Common myeloid progenitor, CD34-positive (primary cell): ENCODE measurements around the gene GFOD1.
"Not testable (repeated sequence)": the region's sequence is repeated elsewhere in the genome, so short reads cannot be mapped to it uniquely, and the experiment has no call there.

ENCODE experiments used
- CTCF ChIA-PET: fragments of 350-600 bp; sonication (Branson Sonifier 250); formaldehyde crosslinking; loops from one replicate; lab custom pipeline; 2021; ENCODE audit warnings: antibody characterized with exemption; lab: Charles Lee
- POLR2A ChIA-PET: fragments of 350-600 bp; sonication (Branson Sonifier 250); formaldehyde crosslinking; loops from one replicate; lab custom pipeline; 2021; ENCODE audit warnings: antibody characterized with exemption; lab: Charles Lee
- DNase-seq, 3 donors: peaks; one replicate each; pipeline versions ENCODE4 v3.0.0 to v3.0.0-alpha.2; 2013
- H3K27ac ChIP-seq, 2 experiments: 1 replicate in 1 of 2; 2 replicates in 1 of 2; pipeline ENCODE4 v1.7.0; 2013; ENCODE audit warnings: inconsistent platforms in 2 of 2, low read length in 2 of 2, mild to moderate bottlenecking in 2 of 2, low read depth in 1 of 2, moderate library complexity in 1 of 2; ENCODE audit not compliant: severe bottlenecking in 2 of 2, insufficient read depth in 1 of 2, poor library complexity in 1 of 2
- H3K27me3 ChIP-seq, 5 experiments: replicated peaks in 2 of 5; 1 replicate in 3 of 5; 2 replicates in 2 of 5; pipeline versions ENCODE4 v1.6.1 to v1.7.0; 2013; ENCODE audit warnings: low read length in 4 of 5, mild to moderate bottlenecking in 2 of 5, moderate library complexity in 2 of 5, inconsistent platforms in 1 of 5; ENCODE audit not compliant: insufficient read depth in 5 of 5, control insufficient read depth in 4 of 5
- H3K36me3 ChIP-seq, 4 experiments: 1 replicate in 2 of 4; 2 replicates in 2 of 4; pipeline versions ENCODE4 v1.6.1 to v1.7.0; 2013; ENCODE audit warnings: low read length in 3 of 4, control low read depth in 1 of 4, mild to moderate bottlenecking in 1 of 4; ENCODE audit not compliant: control insufficient read depth in 4 of 4, insufficient read depth in 4 of 4
- H3K4me1 ChIP-seq, 4 experiments: 1 replicate in 3 of 4; 2 replicates in 1 of 4; pipeline versions ENCODE4 v1.6.1 to v1.7.1; 2013; ENCODE audit warnings: low read length in 3 of 4, mild to moderate bottlenecking in 3 of 4, control low read depth in 1 of 4, inconsistent platforms in 1 of 4, moderate library complexity in 1 of 4; ENCODE audit not compliant: control insufficient read depth in 4 of 4, insufficient read depth in 4 of 4; ENCODE audit errors: control extremely low read depth in 1 of 4
- H3K4me3 ChIP-seq, 7 experiments: 1 replicate in 4 of 7; 2 replicates in 3 of 7; pipeline versions ENCODE4 v1.5.1 to v1.7.0; 2013; ENCODE audit warnings: mild to moderate bottlenecking in 7 of 7, low read length in 6 of 7, moderate library complexity in 6 of 7, inconsistent platforms in 2 of 7, low read depth in 2 of 7, control low read depth in 1 of 7; ENCODE audit not compliant: insufficient read depth in 4 of 7, control insufficient read depth in 1 of 7; ENCODE audit errors: extremely low read depth in 1 of 7
- H3K9me3 ChIP-seq, 5 experiments: 1 replicate in 4 of 5; 2 replicates in 1 of 5; pipeline versions ENCODE4 v1.6.1 to v1.7.1; 2013; ENCODE audit warnings: low read length in 4 of 5, mild to moderate bottlenecking in 2 of 5, inconsistent platforms in 1 of 5, low read depth in 1 of 5, moderate library complexity in 1 of 5; ENCODE audit not compliant: control insufficient read depth in 4 of 5, insufficient read depth in 2 of 5; ENCODE audit errors: control extremely low read depth in 1 of 5
- WGBS: methylation state at CpG from one replicate; pipeline ENCODE4 v1.1.5; 2013; ENCODE audit not compliant: insufficient coverage; 5-methylcytosine and 5-hydroxymethylcytosine counted together

The GFOD1 gene

DNA sequence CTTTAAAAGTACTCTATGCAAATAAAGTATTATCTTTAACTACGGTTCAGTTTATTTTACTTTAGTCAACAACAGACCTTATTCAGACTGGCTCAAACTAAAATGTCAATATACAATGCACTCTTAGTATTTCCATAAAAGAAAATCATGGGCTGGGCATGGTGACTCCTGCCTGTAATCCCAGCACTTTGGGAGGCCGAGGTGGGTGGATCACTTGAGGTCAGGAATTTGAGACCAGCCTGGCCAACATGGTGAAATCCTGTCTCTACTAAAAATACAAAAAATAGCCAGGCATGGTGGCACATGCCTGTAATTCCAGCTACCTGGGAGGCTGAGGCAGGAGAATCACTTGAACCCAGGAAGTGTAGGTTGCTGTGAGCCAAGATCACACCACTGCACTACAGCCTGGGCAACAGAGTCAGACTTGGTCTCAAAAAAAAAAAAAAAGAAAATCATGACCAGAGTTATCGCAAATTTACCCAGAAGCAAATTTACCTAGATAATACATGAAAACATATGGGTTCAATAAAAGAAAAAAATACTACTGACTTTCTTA lies 161.3 kb downstream of the GFOD1 start:
- peaks cover 12 to 43% (median 27%) of the 10 kb centered on the region in 4 experiments for H3K36me3 ChIP-seq
- DNase-seq, H3K27ac ChIP-seq, H3K4me3 ChIP-seq, H3K9me3 ChIP-seq, POLR2A ChIA-PET, CTCF ChIA-PET, H3K27me3 ChIP-seq: not testable (repeated sequence)
- H3K4me1 ChIP-seq, result peaks cover 5 to 22% (median 15%) of the 10 kb centered on the region in 4 experiments
- 100% methylated on average over 1 of the region's 3 CpGs for WGBS

DNA sequence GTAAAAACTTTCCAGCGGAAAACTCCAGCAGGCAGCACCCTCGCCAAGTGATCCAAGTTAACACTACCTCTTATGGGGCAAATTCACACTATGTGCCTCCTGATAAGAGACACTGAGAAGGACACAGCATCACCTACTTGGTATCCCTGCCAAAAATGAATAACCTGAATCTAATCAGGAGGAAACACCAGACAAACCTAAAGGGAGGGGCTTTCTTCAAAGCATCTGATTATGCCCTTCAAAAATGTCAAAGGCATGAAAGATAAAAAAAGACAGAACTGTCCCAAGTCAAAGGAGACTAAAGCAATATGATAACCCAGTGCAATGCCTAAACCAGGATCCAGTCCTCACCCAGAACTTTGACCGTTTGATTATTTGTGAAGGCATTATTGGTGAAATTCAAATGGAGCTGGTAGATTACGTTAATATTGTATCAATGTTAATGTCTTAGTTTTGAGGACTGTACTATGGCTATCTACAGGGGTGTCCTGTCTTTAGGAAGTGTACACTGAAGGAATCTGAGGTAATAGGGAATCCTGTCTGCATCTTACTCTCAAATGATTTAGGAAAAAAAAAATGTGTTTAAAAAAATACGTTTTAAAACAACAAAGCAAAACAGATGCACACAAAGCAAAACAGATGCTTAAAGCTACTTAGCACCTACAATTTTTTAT lies 167.4 kb downstream of the GFOD1 start:
- CTCF ChIA-PET, result interaction anchor here (0.7 kb wide), 1 partner anchor 43 kb away, joined by 3 read pairs; no protein-coding TSS in a partner anchor
- Histone ChIP-seq H3K9me3 (peaks cover 0 to 2% (median 0%) of the 10 kb centered on the region in 5 experiments), H3K36me3 (peaks cover 37 to 92% (median 56%) of the 10 kb centered on the region in 4 experiments), H3K27me3 (no peaks in the 10 kb centered on the region), H3K4me1 (no peaks in the 10 kb centered on the region), H3K4me3 (no peak overlapping the region), H3K27ac (no peak overlapping the region)
- DNase-seq, result peak in 2 of 3 donors; percentile 51 to 74
- POLR2A ChIA-PET, result interaction anchor here (0.7 to 1.0 kb wide), 2 partner anchors 8 to 362 kb away, joined by 3 read pairs; partner anchors contain the start of gene TBC1D7
- 71% methylated on average over 3 of the region's 5 CpGs for whole genome bisulfite sequencing

DNA sequence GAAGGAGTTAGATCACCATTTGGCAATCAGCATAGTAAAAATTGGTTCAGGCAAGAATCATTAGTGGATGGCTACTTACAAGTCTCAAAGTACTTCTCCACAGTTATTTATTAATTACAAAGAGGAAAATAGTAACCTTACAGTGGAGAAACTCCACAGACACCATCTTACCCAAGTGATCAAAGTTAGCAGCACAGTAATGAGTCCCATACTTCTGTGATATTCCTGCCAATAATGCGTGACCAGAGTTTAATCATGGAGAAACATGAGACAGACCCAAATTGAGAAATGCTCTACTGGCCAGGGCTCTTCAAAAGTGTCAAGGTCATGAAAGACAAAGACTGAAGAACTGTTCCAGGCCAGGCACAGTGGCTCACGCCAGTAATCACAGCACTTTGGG lies 168.6 kb downstream of the GFOD1 start:
- H3K4me1 ChIP-seq, result no peaks in the 10 kb centered on the region
- CTCF ChIA-PET, result interaction anchor here (1.2 kb wide), 1 partner anchor 9 kb away, joined by 3 read pairs; no protein-coding TSS in a partner anchor
- no peak overlapping the region for H3K27ac ChIP-seq
- POLR2A ChIA-PET, result interaction anchor here (0.7 to 1.0 kb wide), 2 partner anchors 9 to 10 kb away, joined by 3 read pairs; partner anchors contain the start of gene TBC1D7
- no peak for DNase-seq
- H3K4me3 ChIP-seq, result no peak overlapping the region
- WGBS, result 100% methylated on average over 2 of the region's 2 CpGs
- peaks cover 35 to 93% (median 53%) of the 10 kb centered on the region in 4 experiments for H3K36me3 ChIP-seq
- H3K27me3 ChIP-seq, result no peaks in the 10 kb centered on the region
- H3K9me3 ChIP-seq, result peaks cover 0 to 2% (median 0%) of the 10 kb centered on the region in 5 experiments

DNA sequence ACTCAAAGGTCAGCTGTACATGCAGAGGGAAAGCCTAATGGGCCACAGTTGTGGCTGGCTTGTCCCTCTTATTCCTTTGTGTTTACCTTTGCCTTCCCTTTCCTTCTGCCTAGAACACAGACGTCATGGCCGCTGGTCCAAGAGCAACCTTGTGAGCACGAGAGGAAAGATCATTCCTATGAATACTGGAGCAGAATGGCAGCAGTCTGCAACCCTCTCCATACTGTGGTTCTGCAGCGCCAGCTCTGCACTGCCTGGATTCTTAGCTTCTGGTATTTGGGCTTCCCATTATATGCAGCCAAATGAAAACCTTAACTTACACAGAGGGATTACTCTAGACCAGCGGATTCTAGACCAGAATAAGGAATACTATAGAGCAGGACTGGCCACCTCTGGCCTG lies 171.5 kb downstream of the GFOD1 start:
- WGBS, result 100% methylated on average over 5 of the region's 5 CpGs
- Histone ChIP-seq H3K27ac (no peak overlapping the region), H3K4me3 (no peak overlapping the region), H3K36me3 (peaks cover 26 to 78% (median 42%) of the 10 kb centered on the region in 4 experiments), H3K4me1 (no peaks in the 10 kb centered on the region), H3K9me3 (peaks cover 0 to 2% (median 0%) of the 10 kb centered on the region in 5 experiments), H3K27me3 (no peaks in the 10 kb centered on the region)
- ChIA-PET POLR2A (no interaction called here), CTCF (no interaction called here)
- DNase-seq, result no peak

DNA sequence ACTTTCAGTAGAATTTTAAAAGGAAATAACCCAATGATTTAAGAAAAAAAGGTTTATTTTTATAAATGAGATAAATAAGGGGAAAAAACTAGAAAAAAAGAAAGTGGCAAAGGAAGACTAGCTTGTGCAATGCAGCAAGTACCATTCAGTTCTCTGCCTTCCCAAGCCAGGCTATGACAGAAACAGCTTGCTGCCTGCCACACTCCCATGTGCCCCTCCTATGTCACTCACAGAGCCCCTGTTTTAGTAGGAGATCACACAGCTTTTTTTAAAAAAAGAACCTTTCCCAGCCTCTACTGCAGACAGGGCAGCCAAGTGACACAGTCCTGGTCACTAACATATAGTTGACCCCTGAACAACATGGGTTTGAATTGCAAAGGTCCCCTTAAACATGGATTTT lies 172.6 kb downstream of the GFOD1 start:
- no peaks in the 10 kb centered on the region for H3K4me1 ChIP-seq
- no peaks in the 10 kb centered on the region for H3K27me3 ChIP-seq
- no peak overlapping the region for H3K4me3 ChIP-seq
- H3K36me3 ChIP-seq, result peaks cover 20 to 72% (median 38%) of the 10 kb centered on the region in 4 experiments
- ChIA-PET CTCF (no interaction called here), POLR2A (no interaction called here)
- no peak overlapping the region for H3K27ac ChIP-seq
- no peak for DNase-seq
- no peaks in the 10 kb centered on the region for H3K9me3 ChIP-seq

DNA sequence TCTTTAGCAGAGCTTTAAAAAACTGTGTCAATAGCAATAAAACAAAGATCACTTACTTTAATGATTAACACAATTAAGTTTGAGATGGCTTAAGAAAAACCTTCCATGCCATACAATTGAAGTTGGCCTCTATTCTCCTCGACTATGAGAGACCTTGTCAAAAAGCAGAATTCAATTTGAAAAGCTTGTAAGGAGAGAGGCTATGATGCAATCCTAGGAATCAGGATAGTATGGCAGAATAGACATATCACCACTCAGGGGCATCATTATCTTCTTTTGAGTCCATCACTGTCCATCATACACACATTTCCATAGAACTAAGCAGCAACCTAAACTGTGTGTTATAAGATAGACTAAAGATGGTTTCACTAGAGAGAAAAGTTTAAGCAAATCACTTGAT lies 176.2 kb downstream of the GFOD1 start:
- DNase-seq, result no peak
- Histone ChIP-seq H3K27ac (no peak overlapping the region), H3K4me1 (peaks cover 0 to 11% (median 3%) of the 10 kb centered on the region in 4 experiments), H3K4me3 (no peak overlapping the region), H3K27me3 (no peaks in the 10 kb centered on the region), H3K36me3 (peaks cover 7 to 68% (median 33%) of the 10 kb centered on the region in 4 experiments), H3K9me3 (no peaks in the 10 kb centered on the region)
- WGBS, result no CpG with 5 or more reads among the region's 1 CpG
- CTCF ChIA-PET, result interaction anchor here (3.5 kb wide), 1 partner anchor 13 kb away, joined by 16 read pairs; no protein-coding TSS in a partner anchor
- POLR2A ChIA-PET, result interaction anchor here (1.3 kb wide), 1 partner anchor 18 kb away, joined by 4 read pairs; the partner anchor contains the start of gene TBC1D7

DNA sequence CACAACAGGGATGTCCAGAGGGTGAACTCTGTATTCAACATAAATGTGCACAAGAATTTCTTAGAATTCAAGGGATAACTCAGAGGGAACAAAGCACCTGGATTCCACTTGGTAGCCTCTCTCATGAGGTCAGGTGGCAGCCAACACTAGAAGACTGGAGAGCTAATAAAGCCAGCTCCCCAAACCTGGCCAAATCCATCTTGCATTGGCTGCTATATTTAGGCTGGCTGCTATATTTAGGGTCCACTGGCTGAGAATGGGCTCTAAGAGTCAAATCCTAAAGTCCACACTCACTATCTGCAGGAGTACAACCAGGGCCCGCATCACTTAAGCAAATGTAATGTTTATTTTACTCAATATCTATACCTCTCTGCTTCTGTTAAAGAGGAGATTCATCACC lies 179.1 kb downstream of the GFOD1 start:
- ChIA-PET POLR2A (interaction anchor here (0.6 kb wide), 1 partner anchor 11 kb away, joined by 3 read pairs; no protein-coding TSS in a partner anchor), CTCF (interaction anchor here (0.7 to 3.5 kb wide), 5 partner anchors 15 to 113 kb away, joined by 3 to 16 read pairs (median 7); no protein-coding TSS in a partner anchor)
- no CpG with 5 or more reads among the region's 1 CpG for WGBS
- no peaks in the 10 kb centered on the region for H3K27me3 ChIP-seq
- DNase-seq, result no peak
- H3K4me3 ChIP-seq, result no peak overlapping the region
- H3K9me3 ChIP-seq, result no peaks in the 10 kb centered on the region
- peaks cover 5 to 59% (median 32%) of the 10 kb centered on the region in 4 experiments for H3K36me3 ChIP-seq
- H3K27ac ChIP-seq, result peak overlapping the region in 1 of 2 experiments; percentile 29
- peaks cover 2 to 25% (median 17%) of the 10 kb centered on the region in 4 experiments for H3K4me1 ChIP-seq
